Parathyroid adenoma (tissue), 2 donors: Measurements from ENCODE around the gene WWTR1.

ENCODE experiments used
- H2AFZ ChIP-seq: fragments of 300-600 bp; sonication (generic); one replicate; pipeline ENCODE4 v1.7.0; 2017; ENCODE audit warnings: antibody characterized with exemption, mild to moderate bottlenecking
- H3K27ac ChIP-seq: fragments of 300-600 bp; sonication (generic); one replicate; pipeline ENCODE4 v1.7.0; 2017
- H3K27me3 ChIP-seq: fragments of 300-600 bp; sonication (generic); one replicate; pipeline ENCODE4 v1.7.0; 2017; ENCODE audit warnings: low read length; ENCODE audit not compliant: control insufficient read depth, insufficient read depth
- H3K36me3 ChIP-seq: fragments of 300-600 bp; sonication (generic); one replicate; pipeline ENCODE4 v1.7.0; 2017; ENCODE audit warnings: low read length; ENCODE audit not compliant: control insufficient read depth, insufficient read depth
- H3K4me1 ChIP-seq: fragments of 300-600 bp; sonication (generic); one replicate; pipeline ENCODE4 v1.7.0; 2017; ENCODE audit warnings: control low read depth
- H3K4me2 ChIP-seq: fragments of 300-600 bp; sonication (generic); one replicate; pipeline ENCODE4 v1.7.0; 2017; ENCODE audit warnings: low read length
- H3K4me3 ChIP-seq: fragments of 300-600 bp; sonication (generic); one replicate; pipeline ENCODE4 v1.7.0; 2017; ENCODE audit warnings: low read depth, low read length
- H3K79me2 ChIP-seq: fragments of 300-600 bp; sonication (generic); one replicate; pipeline ENCODE4 v1.7.0; 2017; ENCODE audit warnings: control low read depth
- H3K9ac ChIP-seq: fragments of 300-600 bp; sonication (generic); one replicate; pipeline ENCODE4 v1.7.0; 2017; ENCODE audit warnings: mild to moderate bottlenecking
- H3K9me3 ChIP-seq: fragments of 300-600 bp; sonication (generic); one replicate; pipeline ENCODE4 v1.7.0; 2017; ENCODE audit warnings: low read length; ENCODE audit not compliant: control insufficient read depth
- CTCF ChIP-seq: fragments of 300-600 bp; sonication (generic); IDR thresholded peaks from one replicate; pipeline ENCODE4 v1.7.0; 2017; ENCODE audit warnings: antibody characterized with exemption, mild to moderate bottlenecking
- donor health status: primary hyperparathyroidism.

The WWTR1 gene

GRCh38 chr3:149604125-149604875 is 53.5 kb downstream of the WWTR1 start:
- H3K9ac ChIP-seq = no peak overlapping the region
- no peak overlapping the region for H2AFZ ChIP-seq
- no peak for TF ChIP-seq CTCF
- H3K36me3 ChIP-seq = no peaks in the 10 kb centered on the region
- no peak overlapping the region for H3K4me2 ChIP-seq
- H3K27me3 ChIP-seq = no peaks in the 10 kb centered on the region
- no peaks in the 10 kb centered on the region for H3K9me3 ChIP-seq
- H3K79me2 ChIP-seq = peaks cover 24% of the 10 kb centered on the region
- H3K4me1 ChIP-seq = no peaks in the 10 kb centered on the region
- no peak overlapping the region for H3K27ac ChIP-seq
- no peak overlapping the region for H3K4me3 ChIP-seq

GRCh38 chr3:149603126-149604074 is 54.4 kb downstream of the WWTR1 start:
- H3K27ac ChIP-seq = no peak overlapping the region
- H3K79me2 ChIP-seq = peaks cover 24% of the 10 kb centered on the region
- H3K27me3 ChIP-seq = no peaks in the 10 kb centered on the region
- H2AFZ ChIP-seq = no peak overlapping the region
- no peak overlapping the region for H3K4me2 ChIP-seq
- H3K4me1 ChIP-seq = no peaks in the 10 kb centered on the region
- no peak overlapping the region for H3K9ac ChIP-seq
- no peak for TF ChIP-seq CTCF
- no peaks in the 10 kb centered on the region for H3K9me3 ChIP-seq
- H3K36me3 ChIP-seq = no peaks in the 10 kb centered on the region
- H3K4me3 ChIP-seq = no peak overlapping the region

- Histone ChIP-seq H3K4me2 (no peak overlapping the region), H3K79me2 (peaks cover 10% of the 10 kb centered on the region), H3K36me3 (no peaks in the 10 kb centered on the region), H3K27me3 (no peaks in the 10 kb centered on the region), H3K9me3 (no peaks in the 10 kb centered on the region), H3K4me3 (no peak overlapping the region), H2AFZ (no peak overlapping the region), H3K27ac (no peak overlapping the region), H3K9ac (no peak overlapping the region), H3K4me1 (peaks cover 3% of the 10 kb centered on the region)
- no peak for TF ChIP-seq CTCF
Measured at GRCh38 chr3:149600634-149601033, 57.2 kb downstream of the WWTR1 start.

- H3K27ac ChIP-seq = no peak overlapping the region
- H3K79me2 ChIP-seq = peaks cover 6% of the 10 kb centered on the region
- H3K27me3 ChIP-seq = no peaks in the 10 kb centered on the region
- no peak overlapping the region for H3K4me3 ChIP-seq
- H3K4me2 ChIP-seq = no peak overlapping the region
- H2AFZ ChIP-seq = no peak overlapping the region
- H3K36me3 ChIP-seq = no peaks in the 10 kb centered on the region
- H3K9me3 ChIP-seq = no peaks in the 10 kb centered on the region
- no peak for TF ChIP-seq CTCF
- no peak overlapping the region for H3K9ac ChIP-seq
- H3K4me1 ChIP-seq = peaks cover 3% of the 10 kb centered on the region
Measured at GRCh38 chr3:149599236-149599635, 58.6 kb downstream of the WWTR1 start.
